Measurements from ENCODE around the gene COL5A1. TPM values are rescaled to one million over a fixed set of nuclear protein-coding genes. Genes with fewer than 3 reads are reported as not detected.

The COL5A1 gene
- total and polyA plus RNA-seq, 2 experiments from 2014 or later = 2.5 to 13.1 TPM

DNA sequence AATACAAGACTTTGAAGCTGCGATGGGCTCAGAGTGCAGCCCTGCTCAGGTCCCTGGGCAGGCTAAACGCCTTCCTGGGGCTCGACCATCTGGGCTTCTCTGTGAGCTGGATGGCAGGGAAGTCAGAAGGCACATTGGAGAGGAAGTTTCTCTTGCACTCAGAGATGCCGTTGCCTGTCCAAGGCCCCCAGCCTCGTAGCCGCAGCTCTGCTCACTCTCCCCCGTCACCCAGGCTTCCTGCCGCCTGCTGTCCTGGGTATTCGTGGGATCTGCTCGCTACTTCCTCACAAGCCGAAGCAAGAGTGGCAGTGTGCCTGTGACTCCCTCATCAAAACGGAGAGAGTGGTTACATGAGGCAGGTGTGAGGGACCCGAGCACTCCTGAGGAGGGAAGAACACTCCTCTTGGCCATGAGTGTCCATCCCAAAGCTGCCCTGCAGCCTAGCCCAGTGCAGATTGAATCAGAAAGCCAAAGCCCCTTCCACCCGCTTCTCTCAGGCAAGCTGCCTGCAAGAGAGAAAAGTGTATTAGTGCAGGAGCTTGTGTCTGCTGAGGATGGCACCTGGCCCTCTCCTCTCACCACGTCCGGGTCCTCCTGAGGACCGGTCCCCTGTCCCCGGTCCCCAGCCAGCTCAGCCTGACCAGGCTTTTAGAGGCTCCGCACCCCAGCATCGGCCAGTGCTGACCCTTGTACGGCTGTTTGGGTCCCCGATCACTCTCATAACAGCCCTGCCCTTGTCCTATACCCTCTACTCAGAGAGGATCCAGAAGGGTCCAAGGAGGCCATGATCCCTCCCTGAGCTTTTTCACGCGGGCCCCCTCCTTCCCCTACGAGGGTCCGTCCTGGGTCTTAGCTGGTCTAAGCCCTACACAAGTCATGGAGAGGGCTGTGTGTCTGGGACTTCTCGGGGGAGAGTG is 246.3 kb downstream of the COL5A1 start:
- DNase-seq (ENCODE audit: low spot score) = no peak
- peaks cover 2% of the 10 kb centered on the region; the same call in 1 of the 3 replicates for H3K9me3 Mint-ChIP-seq
- Histone ChIP-seq H3F3A (replicated peaks; ENCODE audit: low read depth) (no peaks in the 10 kb centered on the region), H2AFZ (no peak overlapping the region), H3K4me2 (no peak overlapping the region), H3K9me2 (ENCODE audit: insufficient read depth) (no peaks in the 10 kb centered on the region), H3K4me1 (ENCODE audit: insufficient read depth) (no peaks in the 10 kb centered on the region), H3K79me2 (replicated peaks; ENCODE audit: insufficient read depth) (no peaks in the 10 kb centered on the region), H4K20me1 (replicated peaks; ENCODE audit: insufficient read depth) (no peaks in the 10 kb centered on the region), H3K27ac (ENCODE audit: low read depth) (no peak overlapping the region), H3K4me3 (no peak overlapping the region), H3K27me3 (ENCODE audit: insufficient read depth) (no peaks in the 10 kb centered on the region), H3K36me3 (ENCODE audit: insufficient read depth) (no peaks in the 10 kb centered on the region)
- no peak overlapping the region for H3K27ac Mint-ChIP-seq
- H3K27me3 Mint-ChIP-seq (ENCODE audit: insufficient read depth, low read depth, poor library complexity) = no peaks in the 10 kb centered on the region
- H3K4me3 Mint-ChIP-seq = no peak overlapping the region
- H3K36me3 Mint-ChIP-seq (ENCODE audit: low read depth) = peaks cover 2% of the 10 kb centered on the region; the same call in 1 of the 3 replicates
- no peak for TF ChIP-seq POLR2AphosphoS5 (IDR thresholded peaks at IDR 0.05; ENCODE audit: low read depth)
- no peak for TF ChIP-seq NANOG (IDR thresholded peaks at IDR 0.05; ENCODE audit: borderline replicate concordance)
- TF ChIP-seq, protein P1, sequence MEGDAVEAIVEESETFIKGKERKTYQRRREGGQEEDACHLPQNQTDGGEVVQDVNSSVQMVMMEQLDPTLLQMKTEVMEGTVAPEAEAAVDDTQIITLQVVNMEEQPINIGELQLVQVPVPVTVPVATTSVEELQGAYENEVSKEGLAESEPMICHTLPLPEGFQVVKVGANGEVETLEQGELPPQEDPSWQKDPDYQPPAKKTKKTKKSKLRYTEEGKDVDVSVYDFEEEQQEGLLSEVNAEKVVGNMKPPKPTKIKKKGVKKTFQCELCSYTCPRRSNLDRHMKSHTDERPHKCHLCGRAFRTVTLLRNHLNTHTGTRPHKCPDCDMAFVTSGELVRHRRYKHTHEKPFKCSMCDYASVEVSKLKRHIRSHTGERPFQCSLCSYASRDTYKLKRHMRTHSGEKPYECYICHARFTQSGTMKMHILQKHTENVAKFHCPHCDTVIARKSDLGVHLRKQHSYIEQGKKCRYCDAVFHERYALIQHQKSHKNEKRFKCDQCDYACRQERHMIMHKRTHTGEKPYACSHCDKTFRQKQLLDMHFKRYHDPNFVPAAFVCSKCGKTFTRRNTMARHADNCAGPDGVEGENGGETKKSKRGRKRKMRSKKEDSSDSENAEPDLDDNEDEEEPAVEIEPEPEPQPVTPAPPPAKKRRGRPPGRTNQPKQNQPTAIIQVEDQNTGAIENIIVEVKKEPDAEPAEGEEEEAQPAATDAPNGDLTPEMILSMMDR (conservative IDR thresholded peaks at IDR 0.05; ENCODE audit: low read depth in 2 of 2) = no peak
- TF ChIP-seq EZH2 (IDR thresholded peaks at IDR 0.05; ENCODE audit: low read depth, unreplicated experiment) = no peak
- TF ChIP-seq EZH2phosphoT487 (IDR thresholded peaks at IDR 0.05; ENCODE audit: unreplicated experiment) = no peak
- TF ChIP-seq, protein P2, sequence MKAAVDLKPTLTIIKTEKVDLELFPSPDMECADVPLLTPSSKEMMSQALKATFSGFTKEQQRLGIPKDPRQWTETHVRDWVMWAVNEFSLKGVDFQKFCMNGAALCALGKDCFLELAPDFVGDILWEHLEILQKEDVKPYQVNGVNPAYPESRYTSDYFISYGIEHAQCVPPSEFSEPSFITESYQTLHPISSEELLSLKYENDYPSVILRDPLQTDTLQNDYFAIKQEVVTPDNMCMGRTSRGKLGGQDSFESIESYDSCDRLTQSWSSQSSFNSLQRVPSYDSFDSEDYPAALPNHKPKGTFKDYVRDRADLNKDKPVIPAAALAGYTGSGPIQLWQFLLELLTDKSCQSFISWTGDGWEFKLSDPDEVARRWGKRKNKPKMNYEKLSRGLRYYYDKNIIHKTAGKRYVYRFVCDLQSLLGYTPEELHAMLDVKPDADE (IDR thresholded peaks at IDR 0.05) = no peak
- no peak for TF ChIP-seq ZNF331 (CRISPR knock-in tag; IDR thresholded peaks at IDR 0.05; ENCODE audit: low read depth)
- TF ChIP-seq CREB1 (CRISPR knock-in tag; IDR thresholded peaks at IDR 0.05; ENCODE audit: low read depth) = no peak
- TF ChIP-seq STAT1 (IDR thresholded peaks at IDR 0.05; ENCODE audit: unreplicated experiment) = no peak
- TF ChIP-seq, protein P3, sequence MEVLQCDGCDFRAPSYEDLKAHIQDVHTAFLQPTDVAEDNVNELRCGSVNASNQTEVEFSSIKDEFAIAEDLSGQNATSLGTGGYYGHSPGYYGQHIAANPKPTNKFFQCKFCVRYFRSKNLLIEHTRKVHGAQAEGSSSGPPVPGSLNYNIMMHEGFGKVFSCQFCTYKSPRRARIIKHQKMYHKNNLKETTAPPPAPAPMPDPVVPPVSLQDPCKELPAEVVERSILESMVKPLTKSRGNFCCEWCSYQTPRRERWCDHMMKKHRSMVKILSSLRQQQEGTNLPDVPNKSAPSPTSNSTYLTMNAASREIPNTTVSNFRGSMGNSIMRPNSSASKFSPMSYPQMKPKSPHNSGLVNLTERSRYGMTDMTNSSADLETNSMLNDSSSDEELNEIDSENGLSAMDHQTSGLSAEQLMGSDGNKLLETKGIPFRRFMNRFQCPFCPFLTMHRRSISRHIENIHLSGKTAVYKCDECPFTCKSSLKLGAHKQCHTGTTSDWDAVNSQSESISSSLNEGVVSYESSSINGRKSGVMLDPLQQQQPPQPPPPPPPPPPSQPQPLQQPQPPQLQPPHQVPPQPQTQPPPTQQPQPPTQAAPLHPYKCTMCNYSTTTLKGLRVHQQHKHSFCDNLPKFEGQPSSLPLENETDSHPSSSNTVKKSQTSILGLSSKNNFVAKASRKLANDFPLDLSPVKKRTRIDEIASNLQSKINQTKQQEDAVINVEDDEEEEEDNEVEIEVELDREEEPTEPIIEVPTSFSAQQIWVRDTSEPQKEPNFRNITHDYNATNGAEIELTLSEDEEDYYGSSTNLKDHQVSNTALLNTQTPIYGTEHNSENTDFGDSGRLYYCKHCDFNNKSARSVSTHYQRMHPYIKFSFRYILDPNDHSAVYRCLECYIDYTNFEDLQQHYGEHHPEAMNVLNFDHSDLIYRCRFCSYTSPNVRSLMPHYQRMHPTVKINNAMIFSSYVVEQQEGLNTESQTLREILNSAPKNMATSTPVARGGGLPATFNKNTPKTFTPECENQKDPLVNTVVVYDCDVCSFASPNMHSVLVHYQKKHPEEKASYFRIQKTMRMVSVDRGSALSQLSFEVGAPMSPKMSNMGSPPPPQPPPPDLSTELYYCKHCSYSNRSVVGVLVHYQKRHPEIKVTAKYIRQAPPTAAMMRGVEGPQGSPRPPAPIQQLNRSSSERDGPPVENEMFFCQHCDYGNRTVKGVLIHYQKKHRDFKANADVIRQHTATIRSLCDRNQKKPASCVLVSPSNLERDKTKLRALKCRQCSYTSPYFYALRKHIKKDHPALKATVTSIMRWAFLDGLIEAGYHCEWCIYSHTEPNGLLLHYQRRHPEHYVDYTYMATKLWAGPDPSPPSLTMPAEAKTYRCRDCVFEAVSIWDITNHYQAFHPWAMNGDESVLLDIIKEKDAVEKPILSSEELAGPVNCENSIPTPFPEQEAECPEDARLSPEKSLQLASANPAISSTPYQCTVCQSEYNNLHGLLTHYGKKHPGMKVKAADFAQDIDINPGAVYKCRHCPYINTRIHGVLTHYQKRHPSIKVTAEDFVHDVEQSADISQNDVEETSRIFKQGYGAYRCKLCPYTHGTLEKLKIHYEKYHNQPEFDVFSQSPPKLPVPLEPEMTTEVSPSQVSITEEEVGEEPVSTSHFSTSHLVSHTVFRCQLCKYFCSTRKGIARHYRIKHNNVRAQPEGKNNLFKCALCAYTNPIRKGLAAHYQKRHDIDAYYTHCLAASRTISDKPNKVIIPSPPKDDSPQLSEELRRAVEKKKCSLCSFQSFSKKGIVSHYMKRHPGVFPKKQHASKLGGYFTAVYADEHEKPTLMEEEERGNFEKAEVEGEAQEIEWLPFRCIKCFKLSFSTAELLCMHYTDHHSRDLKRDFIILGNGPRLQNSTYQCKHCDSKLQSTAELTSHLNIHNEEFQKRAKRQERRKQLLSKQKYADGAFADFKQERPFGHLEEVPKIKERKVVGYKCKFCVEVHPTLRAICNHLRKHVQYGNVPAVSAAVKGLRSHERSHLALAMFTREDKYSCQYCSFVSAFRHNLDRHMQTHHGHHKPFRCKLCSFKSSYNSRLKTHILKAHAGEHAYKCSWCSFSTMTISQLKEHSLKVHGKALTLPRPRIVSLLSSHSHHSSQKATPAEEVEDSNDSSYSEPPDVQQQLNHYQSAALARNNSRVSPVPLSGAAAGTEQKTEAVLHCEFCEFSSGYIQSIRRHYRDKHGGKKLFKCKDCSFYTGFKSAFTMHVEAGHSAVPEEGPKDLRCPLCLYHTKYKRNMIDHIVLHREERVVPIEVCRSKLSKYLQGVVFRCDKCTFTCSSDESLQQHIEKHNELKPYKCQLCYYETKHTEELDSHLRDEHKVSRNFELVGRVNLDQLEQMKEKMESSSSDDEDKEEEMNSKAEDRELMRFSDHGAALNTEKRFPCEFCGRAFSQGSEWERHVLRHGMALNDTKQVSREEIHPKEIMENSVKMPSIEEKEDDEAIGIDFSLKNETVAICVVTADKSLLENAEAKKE (CRISPR knock-in tag; IDR thresholded peaks at IDR 0.05) = no peak
- no peak for TF ChIP-seq JUNB (IDR thresholded peaks at IDR 0.05; ENCODE audit: unreplicated experiment)
- no peak for TF ChIP-seq ZNF114 (CRISPR knock-in tag; IDR thresholded peaks at IDR 0.05)
- TF ChIP-seq, protein P4, sequence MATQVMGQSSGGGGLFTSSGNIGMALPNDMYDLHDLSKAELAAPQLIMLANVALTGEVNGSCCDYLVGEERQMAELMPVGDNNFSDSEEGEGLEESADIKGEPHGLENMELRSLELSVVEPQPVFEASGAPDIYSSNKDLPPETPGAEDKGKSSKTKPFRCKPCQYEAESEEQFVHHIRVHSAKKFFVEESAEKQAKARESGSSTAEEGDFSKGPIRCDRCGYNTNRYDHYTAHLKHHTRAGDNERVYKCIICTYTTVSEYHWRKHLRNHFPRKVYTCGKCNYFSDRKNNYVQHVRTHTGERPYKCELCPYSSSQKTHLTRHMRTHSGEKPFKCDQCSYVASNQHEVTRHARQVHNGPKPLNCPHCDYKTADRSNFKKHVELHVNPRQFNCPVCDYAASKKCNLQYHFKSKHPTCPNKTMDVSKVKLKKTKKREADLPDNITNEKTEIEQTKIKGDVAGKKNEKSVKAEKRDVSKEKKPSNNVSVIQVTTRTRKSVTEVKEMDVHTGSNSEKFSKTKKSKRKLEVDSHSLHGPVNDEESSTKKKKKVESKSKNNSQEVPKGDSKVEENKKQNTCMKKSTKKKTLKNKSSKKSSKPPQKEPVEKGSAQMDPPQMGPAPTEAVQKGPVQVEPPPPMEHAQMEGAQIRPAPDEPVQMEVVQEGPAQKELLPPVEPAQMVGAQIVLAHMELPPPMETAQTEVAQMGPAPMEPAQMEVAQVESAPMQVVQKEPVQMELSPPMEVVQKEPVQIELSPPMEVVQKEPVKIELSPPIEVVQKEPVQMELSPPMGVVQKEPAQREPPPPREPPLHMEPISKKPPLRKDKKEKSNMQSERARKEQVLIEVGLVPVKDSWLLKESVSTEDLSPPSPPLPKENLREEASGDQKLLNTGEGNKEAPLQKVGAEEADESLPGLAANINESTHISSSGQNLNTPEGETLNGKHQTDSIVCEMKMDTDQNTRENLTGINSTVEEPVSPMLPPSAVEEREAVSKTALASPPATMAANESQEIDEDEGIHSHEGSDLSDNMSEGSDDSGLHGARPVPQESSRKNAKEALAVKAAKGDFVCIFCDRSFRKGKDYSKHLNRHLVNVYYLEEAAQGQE (IDR thresholded peaks at IDR 0.05; ENCODE audit: unreplicated experiment) = no peak
- H3K4me1 Mint-ChIP-seq = no peaks in the 10 kb centered on the region
- ATAC-seq = no peak

All from GM23338 (cell line).